DMS53 treated with DMSO at 0.1 percent for 48 hours (cell line): ENCODE results near the gene VAV3.

Source experiments
- DNase-seq: peaks from one replicate; lab custom pipeline; 2025; ENCODE audit not compliant: unreplicated experiment; lab: John Stamatoyannopoulos, UW

VAV3 gene

DNA sequence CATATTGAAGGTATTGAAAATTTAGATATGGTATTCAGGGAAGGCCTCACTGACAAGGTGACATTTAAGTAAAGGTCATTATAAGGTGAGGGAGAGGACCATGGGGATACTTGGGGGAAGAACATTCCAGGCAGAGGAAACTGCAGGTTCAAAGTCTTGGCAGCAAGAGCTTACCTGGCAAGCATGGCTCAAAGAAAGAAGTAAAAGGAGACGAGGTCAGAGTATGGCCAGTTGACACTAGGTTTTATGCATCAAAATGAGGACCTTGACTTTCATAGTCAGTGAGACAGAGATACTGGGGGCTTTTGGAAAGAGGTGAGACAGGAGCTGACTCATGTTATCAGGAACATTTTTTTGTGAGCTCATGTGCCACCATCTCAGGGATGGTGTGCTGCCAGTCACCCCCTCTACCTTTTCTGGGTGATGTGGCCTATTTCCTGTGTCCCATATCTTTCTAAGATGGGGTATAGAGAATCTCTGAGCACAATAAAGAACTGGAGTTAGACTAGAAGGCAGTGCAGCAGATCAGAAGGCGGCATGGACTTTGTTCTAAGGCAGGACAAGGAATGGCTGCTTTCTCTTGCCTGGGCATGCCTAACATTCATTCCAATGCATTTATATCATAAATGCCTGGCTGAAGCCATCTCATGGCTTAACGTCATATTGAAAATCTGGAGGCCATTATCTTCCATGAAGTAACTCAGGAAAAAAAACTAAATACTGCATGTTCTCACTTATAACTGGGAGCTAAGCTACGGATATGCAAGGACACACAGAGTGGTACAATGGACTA is 417.4 kb downstream of the VAV3 start:
- DNase-seq, result no peak

DNA sequence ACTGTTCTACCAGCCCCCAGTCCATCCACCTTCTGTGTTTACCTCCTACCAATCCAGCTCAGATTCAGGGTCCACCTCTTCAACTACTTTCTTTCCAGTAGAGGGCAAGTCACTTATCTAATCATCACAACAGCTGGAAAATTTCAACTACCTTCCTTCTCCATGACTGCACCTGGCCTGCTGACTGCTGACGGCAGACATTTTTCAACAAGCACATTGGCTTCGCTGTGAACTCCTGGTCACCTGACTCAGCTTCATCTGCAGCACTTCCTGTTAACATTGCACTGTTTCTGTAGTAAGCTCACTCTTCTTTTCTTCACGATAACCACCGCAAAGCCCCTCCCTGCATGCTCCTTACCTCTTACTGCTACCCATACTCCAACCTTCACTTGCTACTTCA is 418.4 kb downstream of the VAV3 start:
- DNase-seq, result no peak

DNA sequence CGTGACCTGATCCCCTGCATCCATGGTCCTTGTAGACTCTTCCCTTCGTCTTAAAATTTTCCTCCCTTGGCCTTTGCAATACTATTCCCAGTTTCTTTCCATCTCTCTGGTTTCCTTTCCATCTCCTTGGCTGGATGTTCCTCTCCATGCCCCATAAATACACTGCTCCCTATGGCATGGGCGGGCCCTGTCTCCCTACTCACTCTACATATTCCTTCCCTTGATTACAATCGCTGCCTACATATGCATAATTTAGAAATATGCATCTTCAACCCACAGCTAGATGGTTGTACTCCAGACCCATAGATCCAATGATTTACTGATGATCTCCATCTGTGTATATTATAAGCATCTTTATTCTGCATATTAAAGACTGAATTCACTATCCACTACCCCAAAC is 419.1 kb downstream of the VAV3 start:
- DNase-seq, result no peak

DNA sequence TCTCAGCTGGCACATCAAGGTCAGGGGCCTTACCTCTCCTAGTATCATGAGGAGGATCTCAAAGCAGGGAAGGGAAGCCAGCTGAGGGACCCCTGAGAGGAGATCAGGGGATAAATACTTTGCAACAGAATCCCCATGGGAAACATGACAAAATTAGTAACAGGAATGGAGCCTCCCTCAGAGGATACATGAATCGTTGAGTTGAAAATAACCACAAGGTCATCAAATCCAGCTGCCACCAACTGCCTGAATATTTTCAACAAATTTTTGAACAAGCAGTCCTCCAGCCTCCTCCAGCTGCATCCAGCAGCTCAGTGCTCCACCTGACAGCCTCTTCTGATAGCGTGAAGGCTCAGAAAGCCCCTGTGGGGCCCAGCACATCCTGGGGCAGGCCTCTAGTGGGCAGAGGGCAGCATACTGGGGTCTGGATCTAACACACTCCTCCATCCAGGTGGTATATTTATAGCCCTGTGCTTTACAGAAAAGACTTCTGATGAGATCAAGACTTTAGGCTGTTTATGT is 419.9 kb downstream of the VAV3 start:
- no peak for DNase-seq

DNA sequence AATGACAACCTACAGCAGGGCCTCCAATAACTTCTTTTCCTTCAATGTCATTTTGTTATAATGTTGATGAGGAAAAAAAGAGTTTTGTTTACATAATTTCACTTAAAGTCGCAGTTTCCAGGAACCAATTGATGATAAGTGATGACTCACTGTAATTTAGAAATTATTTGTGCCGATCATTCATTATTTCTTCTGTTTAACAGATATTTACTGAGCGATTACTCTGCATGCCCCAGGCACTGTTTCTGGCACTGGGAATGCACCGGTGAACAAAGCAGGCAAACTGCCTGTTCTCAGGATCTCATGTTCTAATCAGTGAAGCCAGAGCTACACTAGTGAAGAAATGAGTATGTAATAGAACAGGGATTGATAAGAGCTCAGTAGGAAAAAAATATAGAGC is 420.7 kb downstream of the VAV3 start:
- no peak for DNase-seq

DNA sequence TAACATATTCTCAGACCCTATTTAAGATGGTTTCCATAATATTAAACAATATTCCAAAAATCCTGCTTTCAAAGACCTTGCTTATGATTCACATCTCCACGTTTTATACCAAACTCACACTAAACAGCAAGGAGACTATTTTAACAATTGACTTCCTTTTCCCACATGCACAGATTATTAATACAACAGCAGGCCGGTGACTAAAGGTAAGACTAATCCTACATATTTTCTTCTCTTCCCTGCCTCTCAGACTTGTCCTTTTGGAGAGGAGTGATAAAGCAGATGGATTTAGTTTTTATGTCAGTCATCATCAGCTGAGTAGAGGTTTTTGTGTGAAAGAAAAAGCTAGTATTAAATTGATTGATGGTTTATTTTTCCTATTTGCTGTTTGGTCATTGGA is 423.6 kb downstream of the VAV3 start:
- no peak for DNase-seq

DNA sequence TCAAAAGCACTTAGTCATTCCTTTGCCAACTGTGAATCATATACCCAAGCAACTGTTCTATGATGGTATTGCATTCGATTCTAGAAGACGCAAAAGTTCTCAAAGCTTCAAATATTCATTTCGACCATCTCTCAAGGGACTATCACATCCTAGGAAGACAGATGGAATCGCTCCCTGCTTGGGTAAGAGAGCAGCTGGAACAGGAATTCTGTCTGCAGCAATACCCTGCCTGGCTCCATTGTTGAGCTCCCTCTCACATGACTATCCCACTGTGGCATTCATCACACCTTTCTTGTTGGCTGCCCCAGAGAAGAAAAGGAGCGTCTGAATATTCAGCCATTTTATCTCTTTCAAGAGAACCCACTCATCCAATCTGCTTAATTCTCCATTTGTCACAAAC is 426.5 kb downstream of the VAV3 start:
- no peak for DNase-seq

DNA sequence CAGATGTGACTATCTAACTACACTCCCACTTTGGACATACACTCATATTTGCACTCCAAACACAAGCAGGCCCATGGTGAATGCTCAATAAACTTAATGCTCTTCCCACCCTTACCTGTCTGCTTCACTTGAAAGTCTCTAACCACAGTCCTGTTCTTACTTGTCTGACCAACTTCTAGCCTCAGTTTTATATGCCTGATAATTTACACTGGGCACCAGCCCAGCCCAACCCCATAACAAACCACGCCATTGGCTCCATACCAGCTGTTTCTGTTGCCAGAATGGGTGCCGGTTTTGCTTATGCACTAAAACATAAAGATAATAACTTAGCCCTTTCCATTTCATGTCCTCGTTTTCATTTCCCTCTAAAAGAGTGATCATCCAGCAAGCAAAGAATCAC is 428.7 kb downstream of the VAV3 start:
- DNase-seq, result no peak

DNA sequence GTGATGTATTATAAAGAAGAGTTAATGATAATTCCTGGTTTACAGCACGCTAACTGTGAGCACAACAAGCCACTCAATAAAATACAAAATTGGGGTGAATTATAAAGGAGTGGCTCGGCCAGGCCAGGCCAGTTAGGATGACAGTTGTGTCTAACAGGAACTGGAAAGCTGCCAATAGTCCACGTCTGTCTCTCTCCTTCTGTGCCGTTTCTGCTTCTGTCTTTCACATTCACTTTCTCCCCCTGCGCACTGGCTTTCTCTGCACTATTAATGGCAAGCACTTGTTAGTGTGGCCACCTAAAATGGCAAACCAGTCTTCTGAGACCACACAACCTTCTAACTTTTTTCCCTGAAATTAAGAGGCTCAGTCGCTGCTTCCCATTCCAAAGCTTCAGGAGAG is 429.9 kb downstream of the VAV3 start:
- DNase-seq, result no peak

DNA sequence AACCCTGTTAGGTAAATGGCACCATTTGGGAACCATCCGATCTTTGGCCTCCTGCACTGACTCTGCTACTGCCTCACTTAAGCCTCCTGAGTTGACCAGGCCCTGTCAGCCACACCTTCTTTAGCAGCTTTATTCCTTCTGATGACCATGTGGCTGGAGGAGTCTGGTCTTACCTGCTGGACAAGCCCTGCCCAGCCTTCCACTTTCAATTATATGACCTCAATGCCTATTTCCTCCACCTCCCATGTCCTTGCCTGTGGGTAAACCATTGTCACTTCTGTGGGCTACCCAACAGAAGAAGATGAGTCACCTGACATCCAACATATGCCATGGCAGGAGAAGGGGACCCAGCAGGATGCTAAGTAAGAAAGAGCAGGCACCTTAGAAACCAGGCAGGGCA is 430.3 kb downstream of the VAV3 start:
- DNase-seq, result no peak

DNA sequence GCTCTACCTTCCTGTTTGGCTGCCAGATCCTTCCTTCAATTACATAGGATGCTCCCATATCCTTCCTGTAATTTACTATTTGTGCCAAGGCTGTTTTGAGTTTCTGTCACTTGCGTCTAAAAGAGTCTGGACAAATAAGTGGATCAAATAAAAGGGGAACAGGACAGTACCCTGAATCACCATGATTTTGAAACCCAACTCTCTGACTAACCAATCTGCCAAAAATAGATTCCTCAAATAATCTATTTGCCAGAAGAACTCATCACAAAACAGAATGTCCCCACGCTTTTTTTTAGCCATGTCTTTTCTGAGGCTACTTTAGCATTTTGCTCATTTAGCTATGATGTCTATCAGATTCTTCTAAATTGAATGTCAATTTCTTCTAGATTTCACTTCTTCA is 431.5 kb downstream of the VAV3 start:
- DNase-seq, result no peak

DNA sequence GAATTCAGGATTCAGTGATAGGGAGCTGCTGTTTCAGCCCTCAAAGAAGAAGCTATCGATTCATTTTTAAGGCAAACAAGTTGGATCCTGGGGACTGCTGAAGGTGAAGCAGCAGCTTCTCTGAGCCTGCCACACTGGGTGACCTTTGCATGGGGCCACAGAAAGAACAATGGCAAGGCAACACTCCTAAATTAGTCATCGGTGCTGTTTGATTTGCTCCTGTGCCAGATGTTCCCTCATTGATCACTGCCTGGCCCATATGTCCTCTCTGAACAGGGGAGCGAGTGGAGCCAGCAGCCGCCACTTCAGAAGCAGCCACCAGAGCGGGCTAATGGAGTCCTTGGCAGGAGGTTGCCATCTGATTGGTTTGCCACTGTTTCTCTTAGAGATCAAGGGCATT is 432.7 kb downstream of the VAV3 start:
- DNase-seq, result peak; percentile 87

DNA sequence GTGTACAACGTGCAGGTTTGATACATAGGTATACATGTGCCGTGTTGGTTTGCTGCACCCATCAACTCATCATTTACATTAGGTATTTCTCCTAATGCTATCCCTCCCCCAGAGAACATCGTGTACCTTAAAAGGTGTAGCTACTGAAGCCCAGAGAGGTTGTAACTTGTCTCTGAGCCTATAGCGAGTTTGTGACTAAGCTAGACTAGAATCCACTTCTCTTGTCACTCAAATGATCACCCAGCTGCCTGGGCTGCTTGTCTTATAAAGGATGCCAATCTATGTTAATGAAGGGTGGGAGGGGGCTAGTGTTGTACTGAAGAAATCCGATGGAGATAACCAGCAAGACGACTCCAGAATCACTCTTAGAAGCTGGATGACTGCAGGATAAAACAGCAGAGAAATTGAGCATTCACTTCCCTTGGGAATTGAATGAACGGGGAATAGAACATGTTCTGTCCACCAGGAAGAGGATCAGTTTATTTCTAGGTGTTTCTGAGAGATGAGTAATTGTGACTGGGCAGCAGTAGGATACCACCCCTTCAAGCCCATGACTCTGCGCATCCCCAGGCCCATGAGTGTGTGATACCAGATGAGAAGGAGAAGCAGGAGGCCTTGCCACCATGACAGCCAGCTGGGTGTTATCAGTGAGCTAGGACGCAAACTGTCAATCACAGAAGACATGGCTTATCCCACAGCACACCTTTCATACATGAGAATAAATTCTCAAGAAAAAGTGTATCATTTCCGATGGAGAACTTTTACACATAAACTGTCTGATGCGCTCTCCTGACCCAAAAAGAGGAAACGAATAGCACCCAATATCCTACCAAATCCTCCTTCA is 433.7 kb downstream of the VAV3 start:
- no peak for DNase-seq

DNA sequence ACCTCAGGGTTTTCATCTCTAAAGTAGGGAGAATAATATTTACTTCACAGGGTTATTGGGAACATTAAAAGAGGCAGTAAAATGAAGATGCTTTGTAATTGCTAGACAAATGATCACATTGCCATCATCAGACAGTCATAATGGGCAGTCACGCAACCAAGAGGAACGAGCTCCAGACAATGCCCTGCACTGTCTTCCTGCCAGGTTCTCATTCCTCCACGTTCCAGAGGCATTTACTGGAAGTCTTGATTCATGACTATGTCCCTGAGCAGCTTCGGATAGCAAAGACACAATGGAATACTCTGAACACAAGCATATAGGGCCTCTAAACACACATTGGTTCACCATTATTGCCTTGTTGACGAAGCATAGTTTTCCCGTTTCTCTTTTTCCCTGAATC is 434.4 kb downstream of the VAV3 start:
- DNase-seq, result no peak

DNA sequence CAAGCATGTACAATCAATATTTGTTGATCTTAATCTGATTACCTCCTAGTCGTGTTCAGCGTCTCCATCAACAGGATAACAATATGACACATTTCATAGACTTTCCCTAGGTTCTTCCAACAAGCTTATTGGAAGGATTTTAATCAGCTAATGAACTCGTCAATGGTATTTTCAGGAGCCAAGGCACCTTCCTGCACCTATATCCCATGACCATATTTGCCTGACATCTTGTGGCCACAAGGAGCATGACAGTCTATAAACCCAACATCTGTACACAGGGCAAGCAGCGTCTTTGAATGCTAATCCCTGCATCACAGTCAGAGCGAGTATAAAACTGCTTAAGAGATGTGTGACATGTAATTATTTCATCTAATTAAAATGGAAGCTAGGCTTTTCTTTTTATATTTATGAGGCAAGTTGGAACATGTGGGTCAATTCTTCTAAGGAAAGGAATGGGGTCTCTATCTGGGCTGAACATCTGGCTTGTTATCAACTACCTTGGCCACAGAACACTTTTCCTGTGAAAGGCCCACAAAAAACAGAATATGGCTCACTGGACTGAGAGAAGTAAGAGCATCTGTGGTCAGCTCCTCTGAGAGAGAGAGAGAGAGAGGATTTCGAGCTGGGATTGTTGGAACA is 435.4 kb downstream of the VAV3 start:
- peak; percentile 80 for DNase-seq

DNA sequence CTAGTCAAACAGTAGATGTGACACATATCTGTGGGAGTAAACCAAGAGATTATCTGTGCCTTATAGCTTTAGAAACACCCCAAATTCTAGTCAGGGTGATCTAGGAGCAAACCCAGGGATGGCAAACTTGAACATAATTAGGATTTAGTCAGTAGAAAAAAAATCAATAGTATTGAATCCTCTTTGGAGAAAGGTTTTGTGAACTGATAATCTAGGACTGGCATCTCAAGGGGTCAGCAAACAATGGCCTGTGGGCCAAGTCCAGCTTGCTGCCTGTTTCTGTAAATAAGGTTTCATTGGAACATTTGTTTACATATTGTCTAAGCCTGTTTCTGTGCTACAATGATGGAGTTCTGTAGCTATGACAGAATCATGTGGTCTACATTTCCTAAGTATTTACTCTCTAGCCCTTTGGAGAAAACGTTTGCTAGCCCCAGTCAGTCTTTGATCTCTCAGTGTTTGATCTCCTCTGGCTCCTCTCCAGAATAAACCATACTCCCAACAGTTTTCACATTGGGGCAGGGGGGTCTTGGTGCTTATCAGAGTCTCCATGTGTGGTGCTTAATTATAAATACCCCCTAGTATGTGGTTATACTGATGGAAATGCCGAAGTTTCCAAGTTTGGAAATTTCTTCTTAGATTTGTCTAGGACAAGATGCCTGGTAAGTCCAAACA is 438.3 kb downstream of the VAV3 start:
- peak; percentile 91 for DNase-seq

DNA sequence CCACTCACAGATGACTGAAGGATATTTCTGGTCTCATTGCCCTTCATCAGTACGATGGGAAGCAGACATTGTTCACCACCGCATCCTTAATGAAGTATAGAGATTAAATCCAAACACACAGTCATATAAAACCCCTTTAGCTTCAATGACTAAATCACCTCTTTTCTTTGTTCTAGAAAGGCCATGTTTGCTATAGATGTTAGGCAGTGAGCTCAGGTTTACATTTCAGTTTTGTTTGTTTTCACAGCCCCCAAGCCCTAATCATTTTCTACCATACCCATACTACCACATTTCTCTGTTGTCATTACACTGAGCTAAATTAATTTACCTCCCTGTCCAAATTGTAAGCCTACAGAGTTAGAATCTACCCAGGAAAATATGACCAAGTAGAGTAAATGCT is 439.0 kb downstream of the VAV3 start:
- DNase-seq, result peak; percentile 21

DNA sequence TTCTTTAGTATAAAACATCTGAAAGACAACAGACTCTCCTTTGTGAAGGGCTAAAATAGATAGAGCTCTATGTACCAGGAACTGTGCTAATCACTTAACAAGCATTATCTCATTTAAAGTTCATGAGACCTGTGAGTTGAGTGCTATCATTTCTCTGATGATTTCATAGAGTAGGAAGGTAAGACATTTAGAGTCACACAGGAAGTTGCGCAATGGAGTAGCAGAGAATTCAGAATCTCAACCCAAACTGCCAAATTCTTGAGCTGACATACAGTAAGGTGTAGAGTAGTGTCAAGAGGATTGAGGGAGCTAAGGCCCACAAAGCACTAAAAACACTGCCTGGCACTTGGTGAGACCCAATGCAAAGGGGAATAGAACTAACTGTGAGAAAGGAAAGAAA is 439.8 kb downstream of the VAV3 start:
- DNase-seq, result no peak

DNA sequence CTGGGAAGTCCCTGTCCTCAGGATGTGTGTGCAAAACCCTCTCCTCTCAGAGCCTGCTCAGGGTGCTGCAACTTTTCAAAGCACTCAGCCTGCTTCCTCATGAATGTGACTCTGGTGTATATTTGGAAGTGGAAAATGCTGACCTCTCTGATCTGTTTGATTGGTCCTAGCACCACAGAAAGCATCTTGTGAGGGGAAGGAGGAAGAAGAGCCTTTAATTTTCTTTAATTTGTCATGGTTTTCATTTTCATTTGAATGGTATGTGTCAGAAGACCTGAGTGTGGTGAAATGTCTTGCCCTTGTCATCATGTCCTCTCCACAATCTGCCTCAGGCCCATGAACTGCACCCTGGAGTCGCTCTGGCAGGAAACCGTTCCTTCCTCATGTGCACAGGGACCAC is 440.7 kb downstream of the VAV3 start:
- DNase-seq, result no peak

DNA sequence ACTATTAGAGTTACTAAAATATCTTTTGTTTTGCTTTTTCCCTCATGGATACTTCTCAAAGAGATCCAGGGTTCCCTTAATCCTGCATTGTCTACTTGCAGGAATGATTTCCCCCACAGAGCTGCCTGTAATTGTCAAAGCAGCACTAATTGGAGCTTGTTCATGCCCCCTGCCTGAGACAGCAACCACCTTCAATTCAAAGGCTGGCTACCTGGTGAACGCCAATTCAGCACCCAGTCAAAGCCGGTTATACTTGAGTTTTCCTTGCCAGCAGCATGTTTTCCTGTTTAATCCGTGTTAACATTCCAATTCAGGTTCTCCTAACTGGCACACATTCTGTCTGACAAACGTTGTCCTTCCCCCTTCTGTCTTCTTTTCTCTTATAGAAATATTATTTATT is 441.2 kb downstream of the VAV3 start:
- DNase-seq, result no peak

DNA sequence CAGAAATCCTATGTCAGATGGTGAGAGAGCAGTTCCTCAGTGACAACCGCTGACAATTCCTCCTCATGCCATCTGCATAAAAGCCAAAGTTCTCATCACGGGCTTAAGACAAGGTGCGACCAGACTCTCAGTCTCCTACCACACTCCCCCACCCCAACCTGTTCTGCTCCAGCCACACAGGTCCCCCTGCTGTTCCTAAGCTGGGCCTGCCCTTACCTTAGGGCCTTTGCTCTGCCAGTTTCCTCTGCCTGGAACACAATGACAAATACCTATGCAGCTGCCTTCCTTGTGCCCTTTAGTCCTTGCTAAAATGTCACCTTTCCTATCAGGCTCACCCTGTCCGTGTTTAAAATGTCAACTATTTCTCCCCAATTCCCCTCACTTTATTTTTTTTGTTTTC is 441.9 kb downstream of the VAV3 start:
- no peak for DNase-seq
